ENCODE measurements around the gene CDC25B.

Gene CDC25B

DNA sequence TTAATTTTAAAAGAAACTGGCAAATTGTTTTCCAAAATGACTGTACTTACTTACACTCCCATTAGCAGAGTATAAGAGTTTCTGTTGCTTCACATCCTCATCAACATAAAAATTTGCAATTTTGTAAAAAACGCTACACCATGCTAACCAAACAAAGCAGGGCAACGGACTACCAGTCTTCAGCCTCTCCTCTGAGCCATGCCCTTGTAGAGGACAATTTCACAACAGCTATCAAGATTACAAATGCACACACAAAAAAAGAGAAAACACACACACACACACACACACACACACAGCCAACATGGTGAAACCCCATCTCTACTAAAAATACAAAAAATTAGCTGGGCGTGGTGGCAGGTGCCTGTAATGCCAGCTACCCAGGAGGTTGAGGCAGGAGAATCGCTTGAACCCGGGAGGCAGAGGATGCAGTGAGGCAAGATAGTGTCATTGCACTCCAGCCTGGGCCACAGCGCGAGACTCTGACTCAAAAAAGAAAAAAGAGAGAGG lies 24.5 kb upstream of the CDC25B start:
- H3K4me3 ChIP-seq (ENCODE audit: low read length) = no peak overlapping the region
- TF ChIP-seq ZNF274 (IDR thresholded peaks at IDR 0.05; ENCODE audit: low read depth, low read length) = no peak

DNA sequence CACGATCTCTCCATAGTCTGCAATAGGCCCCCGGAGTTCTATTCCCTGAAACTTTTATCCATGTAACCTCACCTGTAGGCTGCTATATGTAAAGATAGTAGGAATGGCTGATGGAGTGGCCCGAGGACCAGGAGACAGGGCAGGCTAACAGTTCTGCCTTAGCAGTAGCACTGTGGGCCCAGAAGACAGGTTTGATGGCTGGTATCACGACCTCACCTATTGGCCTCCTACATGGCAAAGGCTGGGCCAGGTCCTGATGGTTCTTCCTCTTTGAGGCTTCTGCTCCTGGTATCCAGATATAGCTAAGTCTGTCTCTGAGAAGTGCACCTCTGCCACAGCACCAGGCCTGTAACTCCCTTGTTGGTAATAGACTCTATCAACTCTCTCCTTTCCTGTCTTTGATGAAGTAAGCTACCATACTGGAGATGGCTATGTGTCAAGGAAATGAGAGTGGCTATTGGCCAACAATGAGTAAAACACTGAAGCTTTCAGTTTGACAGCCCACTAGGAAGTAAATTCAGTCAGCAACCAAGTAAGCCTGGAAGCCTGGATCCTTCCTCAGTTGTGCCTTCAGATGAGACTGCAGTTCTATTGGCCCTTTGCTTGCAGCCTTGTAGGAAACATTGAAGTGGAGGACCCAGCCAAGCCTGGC lies 20.5 kb upstream of the CDC25B start:
- TF ChIP-seq ZNF274 (IDR thresholded peaks at IDR 0.05; ENCODE audit: low read depth, low read length) = no peak
- no peak overlapping the region for H3K4me3 ChIP-seq (ENCODE audit: low read length)

DNA sequence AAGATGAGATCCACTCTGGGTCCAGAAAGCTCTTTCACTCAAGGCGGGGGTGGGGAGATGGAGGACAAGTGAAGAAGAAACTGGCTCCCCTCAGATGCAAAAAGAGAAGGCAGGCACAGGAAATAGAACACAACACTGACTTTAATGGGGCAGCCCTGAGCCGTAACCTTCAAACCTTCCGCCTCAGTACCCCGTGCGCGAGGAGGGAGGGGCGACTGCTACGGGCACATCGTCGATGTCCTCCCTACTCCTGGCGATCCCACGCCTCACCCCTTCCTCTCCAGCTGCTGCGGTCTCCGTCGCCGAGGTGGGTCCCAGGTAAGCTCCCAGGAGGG lies 18.8 kb upstream of the CDC25B start:
- no peak overlapping the region; the same call in 1 of the 2 replicates for H3K4me3 ChIP-seq (ENCODE audit: low read length)

DNA sequence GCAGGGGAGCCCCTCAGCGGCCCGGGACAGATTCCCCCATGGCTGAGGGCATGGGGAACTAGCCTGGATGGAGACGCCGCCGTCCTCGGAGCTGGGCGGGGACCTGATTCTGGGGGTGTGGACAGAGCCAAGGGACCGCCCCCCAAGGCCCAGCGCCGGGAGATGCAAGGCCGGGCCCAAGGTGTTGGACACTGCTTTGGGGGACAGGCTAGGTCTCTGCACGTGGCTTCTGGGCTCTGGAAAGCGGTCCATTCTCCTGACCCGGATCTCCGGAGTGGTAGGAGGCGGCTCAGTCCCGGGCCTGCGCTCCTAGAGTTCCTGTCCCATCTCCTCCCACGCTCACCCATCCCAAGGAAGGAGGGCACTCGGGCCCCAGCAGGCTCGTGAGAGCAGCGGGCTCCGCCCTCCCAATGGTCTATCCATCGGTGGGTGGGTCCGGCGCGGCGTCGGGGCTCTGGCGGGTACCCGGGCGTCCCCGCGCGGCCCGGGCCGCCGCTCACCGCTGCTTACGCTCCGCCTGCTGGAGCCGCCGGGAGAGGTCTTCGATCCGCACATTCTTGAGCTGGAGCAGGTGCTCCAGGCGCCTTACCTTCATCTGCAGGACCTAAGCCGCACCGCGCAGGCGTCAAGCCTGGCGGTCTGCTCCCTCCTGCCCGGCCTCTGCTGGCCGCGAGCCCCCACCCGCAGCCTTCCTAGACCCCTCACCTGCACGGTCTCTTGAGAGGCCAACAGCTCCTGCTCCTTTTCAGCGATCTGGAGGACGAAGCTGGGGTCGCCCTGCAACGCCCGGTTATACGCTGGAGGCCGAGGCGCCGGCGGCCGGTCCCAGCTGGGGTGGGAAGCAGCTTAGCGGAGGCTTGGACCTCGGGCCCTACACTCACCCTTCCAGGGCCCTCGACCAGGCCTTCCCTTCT lies 18.1 kb upstream of the CDC25B start:
- no peak for TF ChIP-seq ZNF274 (IDR thresholded peaks at IDR 0.05; ENCODE audit: low read depth, low read length)
- peak overlapping the region; percentile 6; the same call in 1 of the 2 replicates for H3K4me3 ChIP-seq (ENCODE audit: low read length)

More for the DNA sequence above, 18.8 kb upstream of the CDC25B start:
- no peak for TF ChIP-seq ZNF274 (IDR thresholded peaks at IDR 0.05; ENCODE audit: low read depth, low read length)

DNA sequence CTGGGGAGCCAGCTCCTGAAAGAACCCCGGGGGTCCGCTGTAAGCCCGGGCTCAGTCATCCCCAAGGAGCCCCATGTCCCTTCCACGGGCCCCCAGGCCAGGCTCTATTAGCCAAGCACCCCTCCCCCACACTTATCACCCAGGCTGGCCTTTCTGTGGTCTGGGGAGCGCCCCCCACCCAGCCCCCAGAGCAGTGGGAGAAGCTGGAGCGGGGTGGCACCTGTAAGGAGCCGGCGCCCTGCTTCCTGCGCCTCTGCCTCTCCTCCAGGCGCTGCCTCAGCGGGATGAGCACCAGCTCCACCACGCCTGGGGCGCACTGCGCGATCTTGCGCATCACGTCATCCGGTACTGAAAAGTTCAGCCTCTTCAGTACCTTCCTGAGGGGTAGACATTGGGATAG lies 17.1 kb upstream of the CDC25B start:
- no peak overlapping the region for H3K4me3 ChIP-seq (ENCODE audit: low read length)

DNA sequence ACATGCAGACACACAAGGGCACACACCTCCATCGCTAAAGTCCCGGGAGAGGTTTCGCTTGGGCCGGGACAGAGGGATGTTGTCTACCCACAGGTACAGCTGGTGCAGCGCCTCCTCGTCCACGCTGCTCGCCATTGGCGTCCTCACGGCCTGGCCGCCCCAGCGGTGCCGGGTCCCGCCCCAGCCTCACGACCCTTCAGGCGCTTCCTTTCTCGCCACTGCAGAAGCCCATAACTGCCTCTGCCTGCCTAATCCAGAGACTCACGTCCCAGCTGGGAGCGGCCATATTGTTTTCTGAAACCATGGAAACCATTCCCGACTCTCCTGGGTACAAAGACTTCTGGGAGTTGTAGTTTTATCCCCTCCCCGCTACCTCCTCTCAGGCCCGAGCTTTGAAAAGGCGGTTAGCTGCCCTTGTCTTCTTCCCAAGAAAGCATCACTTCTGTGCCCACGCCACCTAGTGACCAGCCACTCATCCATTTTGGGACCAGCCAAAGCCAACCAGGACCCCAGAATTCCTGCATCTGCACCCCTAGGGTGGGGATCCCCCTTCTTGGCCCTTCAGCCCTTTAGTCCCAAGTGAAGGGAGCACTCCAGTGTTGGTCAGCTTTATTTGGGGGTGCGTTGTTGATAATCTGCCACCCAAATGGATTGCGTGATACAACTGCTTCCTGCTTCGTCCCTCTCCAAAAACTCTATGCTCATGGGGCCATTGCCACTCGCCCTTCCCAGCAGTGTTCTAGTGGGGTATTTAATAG lies 14.8 kb upstream of the CDC25B start, which contains the start of gene SPEF1:
Gene SPEF1 (minus strand): TSS at position 296 of the 758 bp plus-strand sequence. CDS start 161 bp downstream, at position 135.
- TF ChIP-seq ZNF274 (IDR thresholded peaks at IDR 0.05; ENCODE audit: low read depth, low read length) = no peak
- peak within 1 kb of the TSS; percentile 32; the same call in 1 of the 2 replicates for H3K4me3 ChIP-seq (ENCODE audit: low read length)

More for the DNA sequence above, 17.1 kb upstream of the CDC25B start:
- no peak for TF ChIP-seq ZNF274 (IDR thresholded peaks at IDR 0.05; ENCODE audit: low read depth, low read length)

DNA sequence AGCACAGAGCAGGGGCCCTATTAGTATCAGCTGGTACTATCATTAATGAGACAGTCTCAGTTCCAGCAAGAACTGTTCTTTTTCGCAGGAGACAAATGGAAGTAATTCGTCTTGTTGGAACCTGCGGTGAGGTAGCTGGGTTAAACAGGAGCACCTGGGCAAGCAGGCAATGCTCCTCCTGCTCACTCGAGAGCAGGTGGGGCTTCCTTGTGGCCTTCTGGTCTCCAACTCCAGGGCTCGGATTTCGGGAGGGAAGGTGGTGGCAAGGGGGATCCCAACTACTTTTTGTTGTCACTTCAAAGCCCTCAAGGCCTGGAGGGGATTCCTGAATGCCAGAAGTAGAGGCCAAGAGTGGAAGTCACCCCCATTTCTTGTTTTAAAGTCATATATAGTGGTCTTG lies 13.5 kb upstream of the CDC25B start:
- no peak overlapping the region for H3K4me3 ChIP-seq (ENCODE audit: low read length)
- TF ChIP-seq ZNF274 (IDR thresholded peaks at IDR 0.05; ENCODE audit: low read depth, low read length) = no peak

DNA sequence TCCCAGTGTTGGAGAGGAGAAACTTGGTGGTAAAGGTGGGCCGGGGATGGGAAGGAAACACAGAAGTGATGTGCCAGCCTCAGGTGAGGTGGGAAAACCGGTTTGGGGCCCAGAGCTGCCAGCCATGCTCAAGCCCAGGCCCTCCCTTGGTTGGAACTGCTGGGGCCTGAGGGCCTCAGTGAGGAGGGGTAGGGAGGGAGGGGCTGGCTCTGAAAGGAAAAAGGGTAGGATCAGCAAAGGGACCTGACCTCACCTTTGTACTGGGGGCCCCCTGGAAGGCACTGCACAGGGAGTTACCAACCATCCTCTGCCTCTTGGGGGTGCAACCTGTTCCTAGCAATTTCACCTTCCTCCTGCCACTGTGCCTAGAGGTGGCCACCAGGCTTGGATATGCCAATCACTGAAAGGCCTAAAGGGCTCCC lies 13.0 kb upstream of the CDC25B start:
- TF ChIP-seq ZNF274 (IDR thresholded peaks at IDR 0.05; ENCODE audit: low read depth, low read length) = no peak

DNA sequence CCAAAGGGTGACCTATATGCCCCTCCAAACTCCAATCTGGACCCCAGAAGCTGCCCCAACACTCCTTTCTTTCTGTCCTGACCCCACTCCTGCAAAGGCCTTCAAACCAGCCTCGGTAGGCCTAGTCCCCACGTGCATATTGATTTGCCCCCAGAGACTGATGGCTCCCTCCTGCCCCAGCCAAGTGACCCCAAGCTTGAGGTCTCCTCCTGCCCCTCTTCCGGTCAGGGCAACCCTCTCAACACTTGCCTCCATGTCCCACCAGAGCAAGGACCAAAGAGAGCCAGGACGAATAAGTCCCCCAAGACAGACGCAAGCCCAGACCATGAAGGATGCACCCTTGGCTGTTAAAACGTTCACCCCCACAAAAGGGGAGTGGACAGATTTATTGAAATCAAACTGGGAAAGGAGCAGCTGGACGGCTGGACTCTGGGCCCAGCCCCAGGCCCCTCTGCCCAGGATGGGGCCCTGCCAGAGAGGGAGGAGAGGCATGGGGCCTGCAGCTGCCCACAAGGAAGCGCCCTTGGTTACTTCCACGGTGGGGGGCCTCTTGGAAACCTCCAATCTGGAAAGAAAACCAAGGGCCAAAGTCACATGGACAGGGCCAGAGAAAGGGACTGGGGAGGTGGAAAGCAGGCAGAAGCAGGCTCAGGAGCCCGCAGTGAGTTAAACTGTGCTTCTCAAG lies 12.5 kb upstream of the CDC25B start:
- no peak for TF ChIP-seq ZNF274 (IDR thresholded peaks at IDR 0.05; ENCODE audit: low read depth, low read length)
- no peak overlapping the region for H3K4me3 ChIP-seq (ENCODE audit: low read length)

More for the DNA sequence above, 13.0 kb upstream of the CDC25B start:
- no peak overlapping the region for H3K4me3 ChIP-seq (ENCODE audit: low read length)

DNA sequence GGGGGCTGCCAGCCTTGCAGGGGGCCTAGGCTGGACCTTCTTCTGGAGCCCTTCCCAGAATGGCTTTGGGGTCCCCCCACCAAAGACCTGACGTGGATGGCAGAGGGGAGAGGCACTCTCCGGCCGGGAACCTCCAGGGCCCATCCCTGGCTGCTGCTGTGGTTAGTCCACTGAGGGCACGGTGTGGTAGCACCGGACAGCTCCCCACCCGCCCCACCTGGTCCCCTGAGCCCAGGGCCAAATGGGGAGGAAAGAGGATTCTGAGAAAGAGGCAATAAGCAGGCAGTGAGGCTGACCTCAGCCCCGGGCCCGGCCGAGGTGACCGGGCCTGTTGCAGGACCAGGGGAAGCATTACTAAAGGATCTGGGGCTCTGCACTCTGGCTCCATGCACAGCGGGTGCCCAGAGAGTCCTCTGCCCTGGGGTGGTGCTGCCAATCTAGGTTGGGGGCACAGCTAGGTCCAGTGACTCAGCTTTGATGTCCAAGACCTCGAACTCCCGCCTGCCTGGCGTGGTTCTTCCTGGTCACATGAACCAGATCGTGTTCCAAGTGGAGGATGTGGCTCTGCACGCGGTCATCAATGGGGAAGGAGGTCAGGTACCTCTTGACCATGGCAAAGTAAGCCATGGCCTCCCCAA lies 11.8 kb upstream of the CDC25B start:
- H3K4me3 ChIP-seq (ENCODE audit: low read length) = no peak overlapping the region
- no peak for TF ChIP-seq ZNF274 (IDR thresholded peaks at IDR 0.05; ENCODE audit: low read depth, low read length)

DNA sequence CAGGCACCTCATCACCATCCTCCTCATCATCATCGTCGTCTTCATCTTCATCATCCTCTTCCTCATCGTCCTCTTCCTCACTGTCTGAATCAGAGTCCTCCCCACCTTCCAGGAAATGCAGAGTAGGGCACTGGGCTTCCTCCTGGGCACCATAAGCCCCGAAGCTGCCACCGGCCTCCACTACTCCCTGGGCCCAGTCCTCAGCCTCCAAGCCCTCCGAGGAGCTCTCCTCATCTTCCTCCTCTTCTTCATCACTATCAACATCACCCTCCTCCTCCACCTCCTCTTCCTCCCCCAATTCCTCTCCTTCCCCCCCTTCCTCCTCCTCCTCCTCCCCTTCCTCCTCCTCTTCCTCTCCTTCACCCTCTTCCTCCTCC lies 11.3 kb upstream of the CDC25B start:
- no peak overlapping the region for H3K4me3 ChIP-seq (ENCODE audit: low read length)
- no peak for TF ChIP-seq ZNF274 (IDR thresholded peaks at IDR 0.05; ENCODE audit: low read depth, low read length)

DNA sequence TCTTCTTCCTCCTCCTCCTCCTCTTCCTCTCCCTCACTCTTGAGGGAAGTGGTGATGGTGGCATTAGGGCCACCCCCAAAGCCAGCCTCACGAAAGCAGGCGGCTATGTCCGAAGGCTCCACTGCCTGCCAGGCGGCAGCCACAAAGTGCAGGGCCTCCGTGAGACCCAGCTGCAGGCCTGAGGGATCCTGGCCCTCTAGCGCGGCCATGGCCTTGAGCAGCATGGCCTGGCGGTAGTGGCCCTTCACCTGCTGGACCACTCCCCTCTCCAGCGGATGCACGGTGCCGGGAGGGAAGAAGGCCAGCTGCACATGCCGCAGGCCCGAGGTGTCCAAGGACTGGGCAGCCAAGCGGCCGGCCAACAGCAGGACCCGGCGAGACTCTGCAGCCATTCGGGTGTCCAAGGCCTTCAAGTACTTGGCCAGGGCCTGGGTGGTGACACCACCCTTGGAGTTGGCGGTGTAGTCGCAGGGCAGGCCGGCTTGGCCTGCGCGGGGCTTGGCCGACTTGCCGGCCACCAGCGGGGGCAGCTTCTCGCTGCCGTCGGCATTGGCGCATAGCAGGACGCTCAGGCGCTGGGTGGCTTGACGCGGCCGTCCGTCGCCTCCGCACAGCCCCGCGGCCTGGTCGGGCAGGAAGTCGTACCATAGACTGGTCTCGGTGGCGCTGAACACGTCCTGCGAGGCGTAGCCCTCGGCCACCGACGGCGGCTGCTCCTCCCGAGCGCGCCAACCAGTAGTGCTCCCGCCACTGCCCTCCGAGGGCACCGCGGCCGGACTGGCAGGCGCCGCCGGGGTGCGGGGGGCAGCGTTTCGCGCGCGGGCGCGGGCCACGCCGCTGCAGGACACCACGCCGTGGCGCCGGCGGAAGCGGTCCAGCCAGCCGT lies 10.6 kb upstream of the CDC25B start:
- no peak for TF ChIP-seq ZNF274 (IDR thresholded peaks at IDR 0.05; ENCODE audit: low read depth, low read length)

More for the DNA sequence above, 10.6 kb upstream of the CDC25B start:
- peak overlapping the region; percentile 66; the same call in 1 of the 2 replicates for H3K4me3 ChIP-seq (ENCODE audit: low read length)

Measured in GM08714 (cell line).